ENCODE data around the gene CACNG4.

GRCh38 chr17:67026341-67026740 lies 61.8 kb downstream of the CACNG4 start:
- no peak for TF ChIP-seq CTCF (IDR thresholded peaks at IDR 0.05)
- no peak for TF ChIP-seq POLR2A (IDR thresholded peaks at IDR 0.05)
- TF ChIP-seq POLR2AphosphoS5 (IDR thresholded peaks at IDR 0.05; ENCODE audit: insufficient read depth in 1 of 2, low read depth in 1 of 2), result no peak

Measured in vagina (tissue), 2 donors.